SK-N-MC (cell line): ENCODE data around the gene MX2.

ENCODE experiments used
- EZH2 ChIP-seq: fragments of 200-600 bp; sonication (generic); IDR thresholded peaks from one replicate; pipeline ENCODE4 v1.6.1; 2017; ENCODE audit warnings: antibody characterized with exemption
- POLR2AphosphoS5 ChIP-seq: IDR thresholded peaks from 2 replicates; pipeline ENCODE4 v1.6.1; 2012; ENCODE audit warnings: mild to moderate bottlenecking, low read depth, low read length, borderline replicate concordance

- TF ChIP-seq EZH2 (no peak), POLR2AphosphoS5 (no peak)
These were observed 26.0 kb downstream of the MX2 start for GRCh38 chr21:41387824-41388223.
